Measurements from ENCODE around the gene TMEM129.
"Not testable (repeated sequence)": the region's sequence is repeated elsewhere in the genome, so short reads cannot be mapped to it uniquely, and the experiment has no call there.

TMEM129 gene

DNA sequence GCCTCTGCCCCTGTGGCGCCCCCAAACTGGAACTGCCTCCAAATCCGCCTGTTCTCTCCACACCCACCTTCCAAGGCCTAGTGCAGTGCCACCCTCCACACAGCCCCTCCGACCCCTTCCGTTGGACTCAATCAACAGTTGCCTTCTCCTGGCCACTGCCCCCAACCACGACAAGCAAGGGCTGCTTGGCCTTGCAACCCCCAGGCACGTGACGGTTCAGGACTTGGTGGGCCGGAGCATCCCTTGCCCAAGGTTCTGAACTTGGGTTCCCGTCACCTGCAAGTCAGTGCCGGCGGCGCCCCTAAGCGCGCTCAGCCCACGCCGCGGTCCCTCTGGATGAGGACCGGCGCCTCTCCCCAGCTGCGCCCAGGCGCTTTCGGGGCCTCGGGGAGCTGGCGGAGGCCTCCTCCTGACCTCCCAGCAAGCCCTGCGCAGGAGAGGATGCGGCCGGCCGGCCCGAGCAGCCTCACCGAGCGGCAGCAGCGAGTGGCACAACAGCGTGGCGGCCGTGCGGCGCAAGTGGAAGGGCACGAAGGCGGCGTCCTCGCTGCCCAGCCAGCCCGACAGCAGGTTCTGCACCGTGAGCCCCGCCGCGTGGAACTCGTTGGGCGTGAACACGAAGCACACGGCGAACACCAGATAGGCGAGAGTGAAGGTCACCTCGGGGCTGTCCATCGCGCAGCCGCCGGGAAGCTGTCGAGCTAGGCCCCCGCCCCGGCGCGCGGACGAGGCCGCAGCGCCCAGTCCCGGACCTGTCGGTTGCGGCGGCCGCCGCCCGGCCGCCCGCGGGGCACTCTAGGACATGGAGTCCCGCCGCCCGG, 750 bp downstream of the TMEM129 start:
- DNase-seq = peak; percentile 24

DNA sequence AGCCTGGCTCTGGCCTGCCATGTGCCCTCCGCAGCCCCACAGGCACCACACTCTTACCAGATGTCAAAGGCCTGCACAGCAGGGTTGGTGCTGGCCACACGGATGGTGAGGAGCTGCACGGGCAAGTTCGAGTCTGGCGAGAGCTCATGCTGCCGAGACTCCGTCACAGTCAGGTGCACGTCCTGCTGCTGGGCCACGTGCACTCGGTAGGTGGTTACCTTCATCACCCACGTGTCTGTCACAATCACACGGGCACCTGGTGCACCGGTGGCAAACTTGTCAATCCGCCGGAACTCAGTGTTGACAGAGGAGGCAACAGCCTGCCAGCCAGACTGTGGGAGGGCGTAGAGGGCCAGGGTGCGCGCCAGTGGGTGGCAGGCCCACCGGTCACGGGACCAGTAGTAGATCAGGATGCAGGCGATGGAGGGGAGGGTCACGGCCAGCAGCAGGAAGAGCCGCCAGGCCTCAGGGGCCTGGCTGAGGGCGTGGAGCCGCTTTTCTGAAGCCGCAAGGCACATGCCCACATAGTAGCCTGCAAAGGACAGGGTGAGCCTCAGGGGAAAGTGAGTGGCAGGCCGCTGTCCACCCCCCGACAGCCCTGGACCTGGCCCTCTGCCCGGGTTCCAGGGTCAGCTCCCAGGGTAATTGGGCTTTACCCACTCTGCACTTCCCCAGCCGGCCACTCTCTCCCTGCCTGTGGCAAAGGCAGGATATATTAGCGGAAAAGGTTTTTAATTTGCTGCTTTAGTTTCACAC, 2.9 kb downstream of the TMEM129 start:
- no peak for DNase-seq

GRCh38 chr4:1717129-1718094, 3.7 kb downstream of the TMEM129 start:
- DNase-seq = no peak

GRCh38 chr4:1716065-1716945, 4.8 kb downstream of the TMEM129 start:
- DNase-seq = no peak

GRCh38 chr4:1715002-1715758, 5.9 kb downstream of the TMEM129 start:
- no peak for DNase-seq

- DNase-seq = no peak
These were observed 6.7 kb downstream of the TMEM129 start for GRCh38 chr4:1714303-1715001.

GRCh38 chr4:1713003-1713851, 7.9 kb downstream of the TMEM129 start:
- DNase-seq = no peak

DNA sequence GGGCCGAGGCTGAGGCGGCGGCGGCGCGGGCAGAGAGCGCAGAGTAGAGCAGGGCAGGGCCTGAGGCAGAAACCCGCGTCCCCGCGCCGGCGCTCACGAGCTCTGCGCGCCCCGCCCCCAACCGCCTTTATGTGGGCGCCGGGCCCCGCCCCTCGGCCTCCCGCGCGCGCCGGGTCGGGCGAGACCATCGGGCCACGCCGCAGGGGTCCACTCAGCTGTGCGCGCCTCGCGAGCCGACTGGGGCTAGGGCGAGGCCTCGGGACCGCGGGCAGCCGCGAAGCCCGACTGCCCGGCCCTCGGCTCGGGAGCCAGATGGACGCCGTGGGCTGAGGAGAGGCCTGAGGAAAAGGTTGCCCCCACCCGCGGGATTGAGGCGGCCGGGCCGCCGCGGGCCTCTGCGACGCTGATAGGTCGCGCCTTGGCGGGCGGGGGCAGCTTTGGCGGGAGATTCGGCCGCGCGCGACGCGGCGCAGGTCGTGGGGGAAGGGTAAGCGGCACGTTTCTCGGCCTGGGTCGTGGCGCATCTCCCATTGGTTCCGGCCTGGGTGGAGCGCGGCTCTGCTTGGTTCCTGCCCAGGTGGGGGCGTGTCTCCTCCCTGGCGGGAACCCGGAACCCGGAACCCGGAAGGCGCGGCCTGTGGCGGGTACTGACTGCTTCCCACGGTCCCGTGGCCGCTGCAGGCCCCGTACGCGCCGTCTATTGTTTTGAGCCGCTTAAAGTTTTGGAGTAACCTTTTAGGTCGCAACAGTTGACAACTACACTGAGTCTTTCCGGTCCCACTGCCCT, 8.7 kb downstream of the TMEM129 start, which contains the start of gene SLBP:
Gene SLBP, minus strand, starts transcription at position 104 of the 787 bp plus-strand sequence. CDS start 131 bp downstream, outside the sequence.
- peak; percentile 99 for DNase-seq

DNA sequence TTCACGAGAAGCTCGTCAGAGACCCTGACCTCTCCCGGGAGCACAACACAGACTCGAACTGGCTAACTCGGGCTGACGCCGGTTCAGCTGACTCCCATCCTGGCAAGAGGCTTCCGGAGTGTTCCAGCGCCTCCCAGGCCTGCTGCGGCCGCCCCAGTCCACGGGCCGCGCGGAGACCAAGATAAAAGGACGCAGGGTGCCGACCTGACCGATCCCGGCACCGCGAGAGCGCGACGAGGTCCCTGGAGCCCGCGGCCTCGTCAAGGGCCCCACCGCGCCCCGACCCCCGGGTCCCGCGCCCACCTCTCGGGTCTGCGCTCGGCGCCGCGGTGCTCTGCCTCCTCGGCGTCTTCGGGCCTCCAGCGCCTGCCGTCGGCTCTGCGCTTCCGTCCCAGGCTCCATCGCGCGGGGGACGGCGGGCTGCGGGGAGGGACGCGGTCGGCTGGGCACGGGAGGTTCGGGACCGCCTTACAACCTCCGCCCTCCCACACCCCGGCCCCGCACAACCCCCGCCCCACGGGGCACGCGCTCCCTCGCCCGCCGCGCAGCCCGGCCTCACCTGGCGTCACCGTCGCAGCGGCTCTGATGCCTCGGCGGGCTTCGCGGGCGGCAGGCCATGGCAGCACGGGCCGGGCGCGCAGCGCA, 9.4 kb downstream of the TMEM129 start:
- peak; percentile 29 for DNase-seq

- no peak for DNase-seq
These were observed 10.0 kb downstream of the TMEM129 start for GRCh38 chr4:1711055-1711570.

GRCh38 chr4:1708581-1708980, 12.5 kb downstream of the TMEM129 start:
- no peak for DNase-seq

GRCh38 chr4:1706358-1706757, 14.8 kb downstream of the TMEM129 start:
- no peak for DNase-seq

DNA sequence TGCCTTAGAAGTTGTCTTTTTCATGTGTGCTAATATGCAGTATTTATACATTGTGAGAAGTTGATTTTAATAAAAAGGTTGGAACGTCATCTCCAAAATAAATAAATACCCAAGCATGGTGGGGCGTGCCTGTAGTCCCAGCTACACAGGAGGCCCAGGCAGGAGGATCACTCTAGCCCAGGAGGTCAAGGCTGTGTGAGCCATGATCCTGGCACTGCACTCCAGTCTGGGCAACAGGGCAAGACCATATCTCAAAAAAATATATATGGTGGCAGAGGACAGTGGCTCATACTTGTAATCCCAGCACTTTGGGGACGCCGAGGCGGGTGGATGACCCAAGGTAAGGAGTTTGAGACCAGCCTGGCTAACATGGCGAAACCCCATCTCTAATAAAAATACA, 15.4 kb downstream of the TMEM129 start:
- DNase-seq = no peak

DNA sequence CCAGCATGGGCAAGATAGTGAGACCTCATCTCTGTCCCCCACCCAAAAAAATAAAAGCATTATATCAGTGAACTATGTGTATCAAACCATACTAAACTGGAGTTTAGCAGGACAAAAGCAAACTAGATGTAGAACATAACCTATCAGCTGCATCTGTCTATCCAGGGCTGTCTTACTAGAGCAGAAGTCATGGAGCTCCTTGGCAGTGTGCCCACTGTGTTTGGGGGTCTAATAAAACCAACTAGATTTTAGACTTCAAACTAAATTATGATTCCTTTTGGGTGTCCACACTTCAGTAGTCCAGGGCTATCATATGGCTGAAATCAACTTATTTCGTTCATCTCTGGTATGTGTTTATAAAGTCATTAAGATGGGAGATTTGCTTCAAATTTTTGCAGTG, 17.3 kb downstream of the TMEM129 start:
- no peak for DNase-seq

- DNase-seq = not testable (repeated sequence)
These were observed 19.5 kb downstream of the TMEM129 start for GRCh38 chr4:1701671-1702070.

GRCh38 chr4:1695913-1696312, 25.2 kb downstream of the TMEM129 start:
- no peak for DNase-seq

DNA sequence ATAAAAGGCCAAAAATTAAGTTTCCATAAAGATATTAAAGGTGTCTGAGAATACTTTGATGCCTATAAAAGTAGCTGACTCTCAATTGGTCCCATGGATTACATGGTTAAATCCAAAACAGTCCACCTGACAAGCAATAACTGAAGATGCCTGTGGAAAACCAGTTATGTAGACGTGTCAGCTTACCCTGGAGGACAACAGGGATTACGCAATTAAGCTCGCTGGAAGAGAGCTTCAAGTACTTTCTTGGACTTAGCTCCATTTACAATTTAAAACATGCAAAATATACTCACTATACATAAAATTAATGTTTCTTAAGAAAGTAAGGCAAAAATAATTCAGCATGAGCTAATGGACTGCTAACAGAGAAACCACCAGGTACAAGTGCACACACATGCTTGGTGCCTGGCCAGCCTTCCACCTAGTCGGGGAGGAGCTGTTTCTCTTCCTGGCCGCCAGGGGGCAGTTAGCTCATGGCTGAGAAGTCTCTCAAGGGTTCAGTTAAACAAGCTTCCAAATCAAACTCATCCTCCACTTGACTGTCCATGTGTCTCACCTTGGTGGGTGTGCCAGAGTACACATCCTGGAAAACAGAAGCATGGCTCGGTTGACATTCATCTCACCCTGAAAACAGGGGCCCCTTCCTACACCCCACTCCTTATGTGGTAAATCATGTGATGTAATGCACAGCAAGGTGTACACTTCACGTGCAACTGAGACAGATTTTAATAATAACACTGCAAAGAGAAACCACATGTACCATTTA, 27.8 kb downstream of the TMEM129 start:
- DNase-seq = peak; percentile 78
